Urinary bladder (tissue), 4 donors: Measurements from ENCODE around the gene KRAS. TPM values are rescaled to one million over a fixed set of nuclear protein-coding genes. Genes with fewer than 3 reads are reported as not detected.
"Not testable (repeated sequence)": the region's sequence is repeated elsewhere in the genome, so short reads cannot be mapped to it uniquely, and the experiment has no call there.

Experiments used
- DNase-seq: peaks from one replicate; pipeline ENCODE4 v3.0.0-alpha.2; 2015; ENCODE audit errors: extremely low spot score
- H3K27ac ChIP-seq: one replicate; pipeline ENCODE4 v1.5.1; 2013; ENCODE audit warnings: low read depth, mild to moderate bottlenecking, moderate library complexity
- H3K36me3 ChIP-seq: one replicate; pipeline ENCODE4 v1.6.1; 2013; ENCODE audit warnings: mild to moderate bottlenecking, moderate library complexity; ENCODE audit not compliant: insufficient read depth
- H3K4me1 ChIP-seq: one replicate; pipeline ENCODE4 v1.6.1; 2013; ENCODE audit warnings: mild to moderate bottlenecking, moderate library complexity; ENCODE audit not compliant: insufficient read depth
- H3K4me3 ChIP-seq: one replicate; pipeline ENCODE4 v1.5.1; 2013; ENCODE audit warnings: low read depth, low read length
- WGBS: extraction: QIAGEN DNeasy Blood & Tissue Kit; methylation state at CpG from one replicate; pipeline ENCODE4 v1.1.7; 2013; 5-methylcytosine and 5-hydroxymethylcytosine counted together
- polyA plus RNA-seq: library from polyadenylated mRNA; stranded (reverse); fragments of 200-250 nt; gene quantifications from one replicate; pipeline ENCODE4 v1.2.3, GENCODE V29; 2013
- total RNA-seq: library from RNA; depleted of rRNA; stranded (reverse); fragments of >200 nt; gene quantifications from one replicate; pipeline ENCODE4 v1.2.3, GENCODE V29; 2014
- donor health status: healthy with polysubstance abuse.
- donor health status: healthy.

Gene KRAS
- total RNA-seq, result 30.9 TPM
- polyA plus RNA-seq, result 13.9 TPM

DNA sequence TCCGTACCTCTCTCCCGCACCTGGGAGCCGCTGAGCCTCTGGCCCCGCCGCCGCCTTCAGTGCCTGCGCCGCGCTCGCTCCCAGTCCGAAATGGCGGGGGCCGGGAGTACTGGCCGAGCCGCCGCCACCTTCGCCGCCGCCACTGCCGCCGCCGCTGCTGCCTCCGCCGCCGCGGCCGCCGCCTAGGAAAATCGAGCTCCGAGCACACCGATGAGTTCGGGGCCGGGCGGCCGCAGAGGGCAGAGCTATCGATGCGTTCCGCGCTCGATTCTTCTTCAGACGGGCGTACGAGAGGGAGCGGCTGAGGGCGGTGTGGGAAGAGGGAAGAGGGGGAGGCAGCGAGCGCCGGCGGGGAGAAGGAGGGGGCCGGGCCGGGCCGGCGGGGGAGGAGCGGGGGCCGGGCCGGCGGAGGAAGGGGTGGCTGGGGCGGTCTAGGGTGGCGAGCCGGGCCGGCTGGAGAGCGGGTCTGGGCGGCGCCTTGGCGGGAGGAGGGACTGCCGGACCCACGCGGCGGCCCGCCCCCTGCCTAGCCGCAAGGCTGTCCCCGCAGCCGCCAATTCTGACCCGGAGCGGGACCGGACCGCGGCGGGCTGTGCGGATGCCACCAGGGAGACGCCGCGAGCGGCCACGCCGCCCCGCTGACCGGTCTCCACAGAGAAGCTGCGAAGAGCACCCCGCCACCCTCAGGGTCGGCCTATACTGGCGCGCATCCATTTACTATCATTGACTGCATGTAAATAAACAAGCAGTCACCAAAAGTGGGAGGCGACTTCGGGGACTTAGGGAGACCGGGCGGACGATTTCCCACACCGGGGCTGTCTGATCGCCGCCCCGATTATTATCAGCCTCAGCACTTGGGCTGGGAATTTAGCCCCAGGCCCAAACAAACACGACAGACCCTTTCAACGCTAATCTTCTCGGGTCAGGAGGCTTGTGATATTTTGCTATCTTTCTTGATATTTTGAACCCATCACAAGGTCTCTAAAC, at the start of gene KRAS:
TSS of gene KRAS (minus strand) at position 186 of the 987 bp plus-strand sequence.
- WGBS, result under 1% methylated on average over 105 of the region's 105 CpGs
- Histone ChIP-seq H3K27ac (peak within 1 kb of the TSS; percentile 84), H3K4me3 (peak within 1 kb of the TSS; percentile 99), H3K4me1 (no peaks in the 10 kb centered on the region), H3K36me3 (no peaks in the 10 kb centered on the region)
- peak; percentile 88 for DNase-seq

- Histone ChIP-seq H3K4me1 (no peaks in the 10 kb centered on the region), H3K36me3 (no peaks in the 10 kb centered on the region), H3K27ac (no peak overlapping the region), H3K4me3 (no peak overlapping the region)
- DNase-seq, result no peak
These were observed 45.7 kb upstream of the KRAS start for GRCh38 chr12:25296381-25296780.

DNA sequence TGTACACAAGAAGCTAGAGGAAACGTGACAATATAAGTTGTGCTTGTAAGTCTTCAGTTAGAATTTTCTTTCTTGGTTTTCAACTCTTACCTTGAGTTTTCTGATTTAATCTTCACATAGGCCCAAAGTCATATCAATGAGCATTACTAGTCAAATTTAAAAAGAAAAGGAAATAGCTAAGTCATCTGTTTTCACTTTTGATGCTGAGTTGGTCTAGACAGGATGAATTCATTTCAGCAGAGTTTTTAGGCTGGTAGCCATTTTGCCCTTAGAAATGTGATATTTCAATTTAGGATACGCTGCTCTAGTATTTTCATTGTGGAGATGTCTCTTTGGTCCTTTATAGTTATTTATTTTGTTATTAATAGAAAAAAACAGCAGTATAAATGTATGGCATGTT, 44.6 kb upstream of the KRAS start:
- 89% methylated on average over 2 of the region's 2 CpGs for WGBS

GRCh38 chr12:25293653-25294052, 42.9 kb upstream of the KRAS start:
- H3K4me3 ChIP-seq, result no peak overlapping the region
- DNase-seq, result no peak
- no peak overlapping the region for H3K27ac ChIP-seq
- 85% methylated on average over 2 of the region's 2 CpGs for WGBS
- H3K4me1 ChIP-seq, result no peaks in the 10 kb centered on the region
- H3K36me3 ChIP-seq, result no peaks in the 10 kb centered on the region

More for the DNA sequence above, 44.6 kb upstream of the KRAS start:
- no peak overlapping the region for H3K4me3 ChIP-seq
- no peaks in the 10 kb centered on the region for H3K4me1 ChIP-seq
- H3K36me3 ChIP-seq, result no peaks in the 10 kb centered on the region
- no peak for DNase-seq
- H3K27ac ChIP-seq, result no peak overlapping the region

- DNase-seq, H3K36me3 ChIP-seq, H3K27ac ChIP-seq, H3K4me3 ChIP-seq, H3K4me1 ChIP-seq: not testable (repeated sequence)
- WGBS, result 78% methylated on average over 5 of the region's 5 CpGs
These were observed 42.1 kb upstream of the KRAS start for GRCh38 chr12:25292810-25293221.

DNA sequence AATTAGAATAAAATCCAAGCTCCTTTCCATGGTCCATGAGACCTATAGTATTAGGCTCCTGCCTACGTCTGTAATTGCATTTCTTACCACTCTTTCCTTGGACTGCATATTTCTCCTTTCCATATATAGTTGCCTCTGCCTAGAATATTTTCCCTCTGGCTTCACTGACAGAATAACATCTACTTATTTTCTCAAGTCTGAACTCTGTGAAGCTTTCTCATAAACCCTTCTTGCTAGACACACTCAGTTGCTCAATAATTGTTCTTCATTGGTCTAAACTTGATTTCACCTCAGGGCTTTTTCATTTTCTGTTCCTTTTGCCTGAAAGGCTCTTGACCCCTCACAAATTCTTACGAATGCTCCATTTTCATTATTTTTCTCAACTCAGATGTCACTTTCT, 36.9 kb upstream of the KRAS start:
- Histone ChIP-seq H3K36me3 (no peaks in the 10 kb centered on the region), H3K4me1 (no peaks in the 10 kb centered on the region), H3K27ac (no peak overlapping the region), H3K4me3 (no peak overlapping the region)
- DNase-seq, result no peak
- WGBS, result 68% methylated on average over 2 of the region's 2 CpGs

DNA sequence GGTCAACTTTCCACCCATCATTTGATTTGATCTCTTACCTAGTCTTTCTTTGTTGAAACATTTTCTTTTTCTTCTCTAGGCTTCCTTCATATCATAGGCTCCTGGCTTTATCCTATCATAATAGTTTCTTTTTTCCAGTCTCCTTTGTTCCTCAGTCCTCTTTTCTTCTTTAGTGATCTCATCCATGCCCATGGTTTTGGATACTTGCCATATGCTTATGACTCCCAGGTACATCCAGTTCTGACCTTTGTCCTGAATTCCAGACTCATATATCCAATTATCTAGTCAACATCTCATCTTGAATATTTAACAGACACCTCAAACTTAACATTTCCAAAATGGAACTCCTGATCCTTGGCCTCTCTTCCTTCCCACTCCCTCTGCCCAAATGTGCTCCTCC, 36.1 kb upstream of the KRAS start:
- Histone ChIP-seq H3K36me3 (no peaks in the 10 kb centered on the region), H3K27ac (no peak overlapping the region), H3K4me1 (no peaks in the 10 kb centered on the region), H3K4me3 (no peak overlapping the region)
- DNase-seq, result no peak

DNA sequence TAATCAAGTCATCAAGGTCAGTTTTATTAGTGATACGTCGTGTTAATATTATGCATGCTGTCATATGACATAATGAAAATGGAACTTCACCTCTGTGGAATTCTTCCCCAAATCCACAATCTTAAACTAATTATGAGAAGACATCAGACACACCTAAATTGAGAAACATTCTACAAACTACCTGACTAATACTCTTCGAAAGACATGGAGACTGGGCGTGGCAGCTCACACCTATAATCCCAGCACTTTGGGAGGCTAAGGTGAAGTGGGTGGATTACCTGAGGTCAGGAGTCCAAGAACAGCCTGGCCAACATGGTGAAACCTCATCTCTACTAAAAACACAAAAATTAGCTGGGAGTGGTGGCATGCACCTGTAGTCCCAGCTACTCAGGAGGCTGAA, 33.3 kb upstream of the KRAS start:
- H3K27ac ChIP-seq, result no peak overlapping the region
- DNase-seq, result no peak
- no peaks in the 10 kb centered on the region for H3K4me1 ChIP-seq
- H3K4me3 ChIP-seq, result no peak overlapping the region
- H3K36me3 ChIP-seq, result no peaks in the 10 kb centered on the region
- 91% methylated on average over 4 of the region's 4 CpGs for WGBS

DNA sequence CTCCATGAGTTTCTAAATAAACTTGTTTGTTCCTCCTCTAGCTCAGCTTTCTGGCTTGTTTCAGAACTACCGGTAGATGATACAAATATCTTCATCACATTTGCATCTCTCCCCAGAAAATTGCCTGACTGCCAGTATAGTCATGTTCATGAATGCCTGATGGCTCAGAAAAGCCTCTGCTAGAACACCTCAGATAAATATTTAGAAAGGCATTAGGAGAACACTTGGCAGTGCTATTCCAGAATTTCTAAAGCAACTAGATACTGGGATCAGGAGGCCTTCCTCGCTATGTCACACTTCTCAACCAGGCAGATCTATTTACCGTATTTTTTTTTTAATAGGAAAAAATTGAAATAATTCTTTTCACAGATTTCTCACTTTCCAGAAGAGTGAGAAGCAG, 32.3 kb upstream of the KRAS start:
- no peak overlapping the region for H3K27ac ChIP-seq
- no peak for DNase-seq
- 33% methylated on average over 3 of the region's 3 CpGs for WGBS

DNA sequence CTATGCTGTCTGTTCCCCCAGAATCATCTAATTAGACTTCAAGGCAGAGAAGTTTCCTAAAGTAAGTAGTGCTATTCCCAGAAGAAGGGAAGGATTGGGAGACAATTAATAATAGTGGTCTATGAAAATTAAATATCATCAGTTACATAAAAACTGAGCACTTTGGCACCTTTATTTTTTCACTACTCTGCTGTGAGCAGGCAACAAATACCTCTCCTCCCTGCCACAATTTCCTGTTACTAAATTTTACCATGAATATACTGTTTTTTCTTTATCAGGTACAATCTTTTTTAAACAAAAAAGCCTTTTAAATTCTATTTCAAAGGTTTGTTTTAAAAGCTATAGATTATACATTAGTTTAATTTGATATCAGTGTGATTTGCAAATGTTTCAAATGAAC, 29.4 kb upstream of the KRAS start:
- no peaks in the 10 kb centered on the region for H3K36me3 ChIP-seq
- no peak overlapping the region for H3K27ac ChIP-seq
- DNase-seq, result no peak
- H3K4me1 ChIP-seq, result no peaks in the 10 kb centered on the region
- H3K4me3 ChIP-seq, result no peak overlapping the region

More for the DNA sequence above, 32.3 kb upstream of the KRAS start:
- no peaks in the 10 kb centered on the region for H3K4me1 ChIP-seq
- no peaks in the 10 kb centered on the region for H3K36me3 ChIP-seq
- no peak overlapping the region for H3K4me3 ChIP-seq

DNA sequence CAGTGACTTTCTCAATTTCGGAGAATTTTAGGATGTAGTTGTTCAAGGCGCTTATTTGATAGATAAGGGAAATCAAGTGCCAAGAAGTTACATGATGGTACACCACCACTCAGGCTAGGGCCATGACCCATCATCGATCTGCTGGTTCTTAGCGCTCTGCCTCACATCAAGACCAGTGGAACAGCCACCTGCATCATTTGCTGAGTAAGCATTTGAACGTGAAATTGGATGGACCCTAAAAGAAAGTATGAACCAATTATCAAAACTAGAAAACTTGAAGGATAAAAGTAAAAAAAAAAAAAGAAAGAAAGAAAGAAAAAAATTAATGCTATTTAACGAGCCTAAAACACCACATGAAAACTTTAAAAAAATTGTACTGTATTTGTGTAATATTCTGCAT, 27.5 kb upstream of the KRAS start:
- Histone ChIP-seq H3K4me1 (no peaks in the 10 kb centered on the region), H3K4me3 (no peak overlapping the region), H3K36me3 (no peaks in the 10 kb centered on the region), H3K27ac (no peak overlapping the region)
- 94% methylated on average over 6 of the region's 6 CpGs for WGBS
- DNase-seq, result no peak

- Histone ChIP-seq H3K4me3 (no peak overlapping the region), H3K4me1 (no peaks in the 10 kb centered on the region), H3K27ac (no peak overlapping the region), H3K36me3 (no peaks in the 10 kb centered on the region)
- 42% methylated on average over 4 of the region's 4 CpGs for WGBS
- DNase-seq, result no peak
These were observed 25.6 kb upstream of the KRAS start for GRCh38 chr12:25276199-25276937.

DNA sequence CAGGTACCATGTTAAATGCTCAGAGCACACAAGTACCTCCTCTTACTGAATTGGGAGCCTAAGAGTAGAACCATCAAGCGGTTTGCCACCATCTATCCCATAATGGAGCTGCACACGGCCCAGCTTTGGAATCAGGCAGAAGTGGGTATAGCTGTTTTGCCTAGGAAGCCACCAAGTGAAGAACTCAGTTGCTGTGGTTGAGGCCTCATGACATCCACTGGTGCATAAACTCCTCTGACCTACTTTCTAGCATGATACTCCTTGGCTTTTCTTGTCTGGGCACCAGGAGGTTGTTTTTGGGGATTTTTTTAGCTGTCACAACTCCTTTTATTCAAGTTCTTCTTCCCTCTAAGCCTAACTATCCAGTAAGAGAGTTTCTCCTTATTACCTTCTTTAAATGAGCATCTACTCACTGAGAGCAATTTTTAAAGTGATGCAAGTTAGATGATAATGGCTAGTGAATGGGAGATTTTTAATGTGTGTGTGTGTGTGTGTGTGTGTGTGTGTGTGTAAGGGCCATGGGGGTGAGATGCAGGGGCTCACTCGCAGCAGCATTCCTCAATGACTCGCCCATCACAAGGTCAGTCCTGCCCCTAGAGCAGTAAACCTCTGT, 20.9 kb upstream of the KRAS start:
- no peak for DNase-seq
- no peak overlapping the region for H3K4me3 ChIP-seq
- WGBS, result 80% methylated on average over 4 of the region's 4 CpGs
- no peaks in the 10 kb centered on the region for H3K4me1 ChIP-seq
- no peak overlapping the region for H3K27ac ChIP-seq
- H3K36me3 ChIP-seq, result no peaks in the 10 kb centered on the region

DNA sequence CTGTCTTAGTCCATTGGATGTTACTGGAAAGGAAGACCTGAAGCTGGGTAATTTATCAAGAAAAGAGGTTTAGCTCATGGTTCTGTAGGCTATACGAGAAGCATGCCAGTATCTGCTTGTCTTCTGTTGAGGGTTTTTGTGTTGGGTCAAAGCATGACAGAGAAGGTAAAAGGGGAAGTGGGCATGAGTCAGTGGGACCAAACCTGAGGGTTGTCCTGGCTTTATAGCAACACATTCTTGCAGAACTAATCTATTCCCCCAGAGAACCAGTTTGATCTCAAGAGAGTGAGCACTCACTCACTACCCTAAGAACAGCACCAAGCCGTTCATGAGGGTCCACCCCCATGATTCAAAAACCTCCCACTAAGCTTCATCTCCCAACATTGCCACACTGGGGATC, 19.0 kb upstream of the KRAS start:
- DNase-seq, result no peak
- Histone ChIP-seq H3K27ac (no peak overlapping the region), H3K4me1 (no peaks in the 10 kb centered on the region), H3K4me3 (no peak overlapping the region), H3K36me3 (no peaks in the 10 kb centered on the region)
- 88% methylated on average over 2 of the region's 2 CpGs for WGBS
